GM19023 (cell line): Measurements from ENCODE around the gene CARMIL1.
"Not testable (repeated sequence)": the region's sequence is repeated elsewhere in the genome, so short reads cannot be mapped to it uniquely, and the experiment has no call there.

ENCODE experiments used
- ATAC-seq: cut with Tn5 transposase; IDR thresholded peaks from one replicate; pipeline ENCODE4 v1.9.1; 2021; ENCODE audit warnings: mild to moderate bottlenecking, moderate library complexity; ENCODE audit not compliant: unreplicated experiment

CARMIL1 gene

GRCh38 chr6:25365154-25365553 is 86.0 kb downstream of the CARMIL1 start:
- ATAC-seq: no peak

GRCh38 chr6:25366903-25367545 is 87.8 kb downstream of the CARMIL1 start:
- no peak for ATAC-seq

- no peak for ATAC-seq
Measured at GRCh38 chr6:25369036-25369432, 89.9 kb downstream of the CARMIL1 start.

- ATAC-seq: no peak
Measured at GRCh38 chr6:25369433-25370177, 90.4 kb downstream of the CARMIL1 start.

GRCh38 chr6:25370178-25371036 is 91.2 kb downstream of the CARMIL1 start:
- no peak for ATAC-seq

GRCh38 chr6:25371037-25371347 is 91.8 kb downstream of the CARMIL1 start:
- no peak for ATAC-seq

GRCh38 chr6:25375125-25375524 is 96.0 kb downstream of the CARMIL1 start:
- ATAC-seq: no peak

GRCh38 chr6:25377664-25378063 is 98.5 kb downstream of the CARMIL1 start:
- no peak for ATAC-seq

GRCh38 chr6:25381077-25381476 is 101.9 kb downstream of the CARMIL1 start:
- no peak for ATAC-seq

- not testable (repeated sequence) for ATAC-seq
Measured at GRCh38 chr6:25382476-25382875, 103.3 kb downstream of the CARMIL1 start.

- ATAC-seq: no peak
Measured at GRCh38 chr6:25384234-25384633, 105.1 kb downstream of the CARMIL1 start.

GRCh38 chr6:25384967-25385366 is 105.8 kb downstream of the CARMIL1 start:
- no peak for ATAC-seq

- no peak for ATAC-seq
Measured at GRCh38 chr6:25387483-25387882, 108.3 kb downstream of the CARMIL1 start.

GRCh38 chr6:25387911-25388310 is 108.7 kb downstream of the CARMIL1 start:
- ATAC-seq: no peak

- ATAC-seq: no peak
Measured at GRCh38 chr6:25388776-25389175, 109.6 kb downstream of the CARMIL1 start.

- ATAC-seq: no peak
Measured at GRCh38 chr6:25389471-25389870, 110.3 kb downstream of the CARMIL1 start.

GRCh38 chr6:25392372-25392771 is 113.2 kb downstream of the CARMIL1 start:
- no peak for ATAC-seq

GRCh38 chr6:25395731-25396130 is 116.6 kb downstream of the CARMIL1 start:
- ATAC-seq: no peak

- no peak for ATAC-seq
Measured at GRCh38 chr6:25397406-25397805, 118.2 kb downstream of the CARMIL1 start.

GRCh38 chr6:25399885-25400284 is 120.7 kb downstream of the CARMIL1 start:
- no peak for ATAC-seq

GRCh38 chr6:25401711-25402110 is 122.5 kb downstream of the CARMIL1 start:
- no peak for ATAC-seq

- ATAC-seq: no peak
Measured at GRCh38 chr6:25402125-25402524, 123.0 kb downstream of the CARMIL1 start.
